Body of pancreas (tissue), 4 donors: ENCODE measurements around the gene WDR44. TPM values are rescaled to one million over a fixed set of nuclear protein-coding genes. Genes with fewer than 3 reads are reported as not detected.

ENCODE experiments used
- ATAC-seq: fragments of 150-250 bp; one replicate; pipeline ENCODE4 v1.9.1; 2016
- DNase-seq, 4 donors: peaks; one replicate each; pipeline ENCODE4 v3.0.0-alpha.2; 2019
- H3K27ac ChIP-seq, 4 donors: fragments of 200-600 bp; sonication (generic); 1 replicate in 3 of 4; 2 replicates in 1 of 4; pipeline versions ENCODE4 v1.5.1 to v1.6.1; 2016 to 2019; ENCODE audit warnings: mild to moderate bottlenecking in 1 of 4, mixed read lengths in 1 of 4, moderate library complexity in 1 of 4
- H3K27me3 ChIP-seq, 2 donors: fragments of 200-600 bp; sonication (generic); one replicate each; pipeline ENCODE4 v1.6.0; 2016; ENCODE audit warnings: mild to moderate bottlenecking in 1 of 2
- H3K36me3 ChIP-seq, 2 donors: fragments of 200-600 bp; sonication (generic); replicated peaks in 1 of 2; 2 replicates each; pipeline ENCODE4 v1.5.1; 2016; ENCODE audit warnings: low read depth in 2 of 2; ENCODE audit not compliant: insufficient read depth in 1 of 2
- H3K4me1 ChIP-seq: fragments of 200-600 bp; sonication (generic); one replicate; pipeline ENCODE4 v1.6.0; 2016
- H3K4me3 ChIP-seq, 2 donors: fragments of 200-600 bp; sonication (generic); 1 replicate in 1 of 2; 2 replicates in 1 of 2; pipeline ENCODE4 v1.5.1; 2016 to 2019
- H3K9me3 ChIP-seq, 3 donors: fragments of 200-600 bp; sonication (generic); 1 replicate in 2 of 3; 2 replicates in 1 of 3; pipeline ENCODE4 v1.5.1; 2016
- CTCF ChIP-seq, 7 experiments: fragments of 450-650 bp in 4 of 7; fragments of 200-600 bp in 3 of 7; sonication (generic) in 3 of 7; IDR thresholded peaks; one replicate each; pipeline ENCODE4 v1.5.1; 2016 to 2019; ENCODE audit warnings: antibody characterized with exemption in 7 of 7
- POLR2A ChIP-seq, 3 donors: fragments of 450-650 bp; IDR thresholded peaks; one replicate each; pipeline ENCODE4 v1.6.1; 2016; ENCODE audit warnings: antibody characterized with exemption in 3 of 3, mild to moderate bottlenecking in 2 of 3
- WGBS, 2 donors: methylation state at CpG; one replicate each; pipeline ENCODE4 v1.1.5; 2017; 5-methylcytosine and 5-hydroxymethylcytosine counted together
- intact Hi-C: fragments of 100-400 bp; cut with DNase I; formaldehyde crosslinking; loops from one replicate; pipeline ENCODE4 v1.15.1; 2023
- total RNA-seq, 2 donors: library from RNA; depleted of rRNA; stranded (reverse); fragments of >200 nt; gene quantifications; one replicate each; pipeline ENCODE4 v1.1.0, GENCODE V29; 2016

Gene WDR44
- total RNA-seq, 2 donors from 2014 or later, result 9.9 to 10.1 TPM

GRCh38 chrX:118329175-118329574, 16.7 kb upstream of the WDR44 start:
- intact Hi-C loops, result no loop called here
- ATAC-seq (no peak), DNase-seq (no peak)
- 50 to 72% methylated on average over 3 of the region's 3 CpGs for WGBS, 2 donors
- no peaks in the 10 kb centered on the region for H3K36me3 ChIP-seq
- H3K27me3 ChIP-seq, result no peaks in the 10 kb centered on the region
- H3K4me1 ChIP-seq, result no peaks in the 10 kb centered on the region
- H3K4me3 ChIP-seq, result no peak overlapping the region
- H3K9me3 ChIP-seq, result no peaks in the 10 kb centered on the region
- H3K27ac ChIP-seq, result no peak overlapping the region
- no peak for TF ChIP-seq POLR2A (IDR thresholded peaks at IDR 0.05)
- TF ChIP-seq CTCF (IDR thresholded peaks at IDR 0.05), result no peak

GRCh38 chrX:118337687-118338086, 8.2 kb upstream of the WDR44 start:
- no peak overlapping the region for H3K27ac ChIP-seq
- DNase-seq (no peak), ATAC-seq (no peak)
- no peaks in the 10 kb centered on the region for H3K9me3 ChIP-seq
- H3K36me3 ChIP-seq, result no peaks in the 10 kb centered on the region
- 71 to 100% methylated on average over 2 of the region's 2 CpGs for WGBS, 2 donors
- intact Hi-C loops, result no loop called here
- no peaks in the 10 kb centered on the region for H3K4me1 ChIP-seq
- no peak overlapping the region for H3K4me3 ChIP-seq
- TF ChIP-seq CTCF (IDR thresholded peaks at IDR 0.05) (no peak), POLR2A (IDR thresholded peaks at IDR 0.05) (no peak)
- no peaks in the 10 kb centered on the region for H3K27me3 ChIP-seq

- intact Hi-C loops, result no loop called here
These were observed 7.0 kb upstream of the WDR44 start for GRCh38 chrX:118338930-118339329.

GRCh38 chrX:118345045-118345463, 852 bp upstream of the WDR44 start:
- TF ChIP-seq CTCF (IDR thresholded peaks at IDR 0.05), result no peak
- no peak for TF ChIP-seq POLR2A (IDR thresholded peaks at IDR 0.05)
- 4 to 8% methylated on average over 9 of the region's 9 CpGs for WGBS, 2 donors
- ATAC-seq, result peak; percentile 57
- DNase-seq, result peak in 1 of 4 donors; percentile 71
- H3K27ac ChIP-seq, result peak overlapping the region; percentile 80 to 97 (median 88)
- intact Hi-C loops, result no loop called here
- no peaks in the 10 kb centered on the region for H3K4me1 ChIP-seq
- H3K36me3 ChIP-seq, result no peaks in the 10 kb centered on the region
- no peaks in the 10 kb centered on the region for H3K27me3 ChIP-seq
- no peaks in the 10 kb centered on the region for H3K9me3 ChIP-seq
- H3K4me3 ChIP-seq, result no peak overlapping the region

More at GRCh38 chrX:118338930-118339329, 7.0 kb upstream of the WDR44 start:
- ATAC-seq (no peak), DNase-seq (no peak)
- no peaks in the 10 kb centered on the region for H3K36me3 ChIP-seq
- H3K4me3 ChIP-seq, result no peak overlapping the region
- H3K27ac ChIP-seq, result no peak overlapping the region
- no peaks in the 10 kb centered on the region for H3K27me3 ChIP-seq
- no peak for TF ChIP-seq POLR2A (IDR thresholded peaks at IDR 0.05)
- TF ChIP-seq CTCF (IDR thresholded peaks at IDR 0.05), result no peak
- H3K4me1 ChIP-seq, result no peaks in the 10 kb centered on the region
- no peaks in the 10 kb centered on the region for H3K9me3 ChIP-seq

GRCh38 chrX:118346258-118347094, 570 bp downstream of the WDR44 start:
- H3K27ac ChIP-seq, result peak overlapping the region; percentile 80 to 97 (median 92)

More at GRCh38 chrX:118346258-118347094, 570 bp downstream of the WDR44 start:
- DNase-seq (peak; percentile 23 to 40 (median 34)), ATAC-seq (peak; percentile 13)
- Histone ChIP-seq H3K9me3 (no peaks in the 10 kb centered on the region), H3K27me3 (no peaks in the 10 kb centered on the region), H3K4me3 (peak overlapping the region; percentile 33 to 54), H3K4me1 (no peaks in the 10 kb centered on the region), H3K36me3 (no peaks in the 10 kb centered on the region)
- WGBS, 2 donors, result 0% methylated on average over 7 to 41 of the region's 51 CpGs
- TF ChIP-seq CTCF (IDR thresholded peaks at IDR 0.05) (no peak), POLR2A (IDR thresholded peaks at IDR 0.05) (no peak)
- intact Hi-C loops, result no loop called here
